ENCODE results near the gene HMGCS1. TPM values are rescaled to one million over a fixed set of nuclear protein-coding genes. Genes with fewer than 3 reads are reported as not detected.

Gene HMGCS1
- total RNA-seq, 1 experiment from 2014 or later, result 211 TPM

GRCh38 chr5:43290726-43291125 is 22.5 kb downstream of the HMGCS1 start:
- no peak overlapping the region for H3K27ac Mint-ChIP-seq (ENCODE audit: unreplicated experiment)
- no peak for DNase-seq
- Histone ChIP-seq H3K9me3 (no peaks in the 10 kb centered on the region), H3K27me3 (replicated peaks; ENCODE audit: control insufficient read depth, insufficient read depth, low read length) (no peaks in the 10 kb centered on the region), H3K36me3 (ENCODE audit: control insufficient read depth, insufficient read depth, low read length) (peaks cover 10% of the 10 kb centered on the region), H3K4me3 (ENCODE audit: low read depth, low read length) (no peak overlapping the region), H3K4me1 (peaks cover 6% of the 10 kb centered on the region)
- H3K9me3 Mint-ChIP-seq (ENCODE audit: unreplicated experiment), result no peaks in the 10 kb centered on the region
- peaks cover 6% of the 10 kb centered on the region for H3K4me1 Mint-ChIP-seq (ENCODE audit: low read depth, unreplicated experiment)
- no peaks in the 10 kb centered on the region for H3K27me3 Mint-ChIP-seq (ENCODE audit: insufficient read depth, unreplicated experiment)
- no peak overlapping the region for H3K4me3 Mint-ChIP-seq (ENCODE audit: unreplicated experiment)
- ChIA-PET CTCF (interaction anchor here (0.6 kb wide), 1 partner anchor 10 kb away, joined by 4 read pairs; no protein-coding TSS in a partner anchor), POLR2A (interaction anchor here (0.5 to 1.1 kb wide), 2 partner anchors 22 to 700 kb away, joined by 3 to 5 read pairs; partner anchors contain the start of gene HMGCS1)
- BruUV-seq (replicated peaks), result no TSS peak
- peaks cover 88% of the 10 kb centered on the region for H3K36me3 Mint-ChIP-seq (ENCODE audit: insufficient read depth, unreplicated experiment)
- intact Hi-C loops (cut with micrococcal nuclease; ENCODE audit: unreplicated experiment), result loop anchor here (5.0 kb wide), 1 partner anchor 63 kb away; no protein-coding TSS in a partner anchor
- TF ChIP-seq CTCF (IDR thresholded peaks at IDR 0.05; ENCODE audit: insufficient read depth in 1 of 2, low read depth in 1 of 2, low read length in 1 of 2, severe bottlenecking in 1 of 2, unreplicated experiment in 1 of 2), result no peak

DNA sequence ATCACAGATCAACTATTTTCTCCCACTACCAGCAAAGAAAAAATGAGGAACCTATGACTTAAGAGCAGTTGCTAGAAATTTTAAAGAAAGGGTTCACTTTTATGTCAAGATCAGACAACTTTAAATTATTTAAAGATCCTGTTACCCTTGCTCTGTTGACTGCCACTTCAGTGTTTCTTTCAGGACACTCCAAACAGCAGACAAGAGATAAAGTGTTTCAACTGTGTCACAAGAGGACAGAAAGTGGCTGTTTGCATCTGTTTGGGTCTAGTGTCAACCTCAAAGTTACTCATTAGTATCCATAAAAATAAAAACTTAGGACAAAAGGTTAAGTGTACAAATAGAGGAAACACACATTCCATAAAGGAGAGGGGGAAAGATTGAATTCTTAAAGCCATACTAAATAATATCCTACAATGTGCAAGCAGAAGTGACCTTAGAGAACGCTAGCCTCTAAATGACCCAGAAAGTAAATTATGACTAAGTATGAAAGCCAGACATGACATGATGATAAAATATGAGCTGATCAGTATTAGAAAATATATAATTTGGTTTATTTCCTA is 24.9 kb downstream of the HMGCS1 start:
- Mint-ChIP-seq H3K4me3 (ENCODE audit: unreplicated experiment) (no peak overlapping the region), H3K9me3 (ENCODE audit: unreplicated experiment) (no peaks in the 10 kb centered on the region), H3K27me3 (ENCODE audit: insufficient read depth, unreplicated experiment) (no peaks in the 10 kb centered on the region), H3K36me3 (ENCODE audit: insufficient read depth, unreplicated experiment) (peaks cover 75% of the 10 kb centered on the region), H3K4me1 (ENCODE audit: low read depth, unreplicated experiment) (peaks cover 6% of the 10 kb centered on the region), H3K27ac (ENCODE audit: unreplicated experiment) (no peak overlapping the region)
- peaks cover 6% of the 10 kb centered on the region for H3K4me1 ChIP-seq
- intact Hi-C loops (cut with micrococcal nuclease; ENCODE audit: unreplicated experiment), result no loop called here
- ChIA-PET POLR2A (no interaction called here), CTCF (no interaction called here)
- TF ChIP-seq CTCF (IDR thresholded peaks at IDR 0.05; ENCODE audit: insufficient read depth in 1 of 2, low read depth in 1 of 2, low read length in 1 of 2, severe bottlenecking in 1 of 2, unreplicated experiment in 1 of 2), result no peak
- H3K4me3 ChIP-seq (ENCODE audit: low read depth, low read length), result no peak overlapping the region
- BruUV-seq (replicated peaks), result no TSS peak
- H3K27me3 ChIP-seq (replicated peaks; ENCODE audit: control insufficient read depth, insufficient read depth, low read length), result no peaks in the 10 kb centered on the region
- peaks cover 3% of the 10 kb centered on the region for H3K36me3 ChIP-seq (ENCODE audit: control insufficient read depth, insufficient read depth, low read length)
- H3K9me3 ChIP-seq, result no peaks in the 10 kb centered on the region
- DNase-seq, result no peak

DNA sequence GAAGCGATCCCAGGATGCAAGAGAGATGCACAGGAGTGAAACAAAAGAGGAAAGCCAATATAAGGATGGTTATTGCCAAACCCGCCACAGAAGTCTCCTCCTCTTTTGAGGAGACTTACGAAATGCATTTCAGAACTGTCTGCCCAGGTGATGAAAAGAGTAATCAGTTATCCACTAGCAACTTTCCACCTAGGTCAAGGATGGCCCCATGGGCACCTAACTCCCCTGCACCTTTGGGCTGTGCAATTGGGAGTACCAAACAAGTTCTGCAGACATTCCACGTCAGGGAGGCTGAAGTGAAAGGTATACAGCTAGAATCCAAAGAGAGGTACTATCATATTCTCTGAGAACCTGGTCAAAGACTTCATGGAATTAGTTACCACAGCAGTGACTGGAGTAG is 25.7 kb downstream of the HMGCS1 start:
- Mint-ChIP-seq H3K27ac (ENCODE audit: unreplicated experiment) (no peak overlapping the region), H3K4me1 (ENCODE audit: low read depth, unreplicated experiment) (peaks cover 6% of the 10 kb centered on the region), H3K4me3 (ENCODE audit: unreplicated experiment) (no peak overlapping the region), H3K36me3 (ENCODE audit: insufficient read depth, unreplicated experiment) (peaks cover 69% of the 10 kb centered on the region), H3K9me3 (ENCODE audit: unreplicated experiment) (no peaks in the 10 kb centered on the region), H3K27me3 (ENCODE audit: insufficient read depth, unreplicated experiment) (no peaks in the 10 kb centered on the region)
- H3K4me3 ChIP-seq (ENCODE audit: low read depth, low read length), result no peak overlapping the region
- peaks cover 6% of the 10 kb centered on the region for H3K4me1 ChIP-seq
- H3K36me3 ChIP-seq (ENCODE audit: control insufficient read depth, insufficient read depth, low read length), result peaks cover 3% of the 10 kb centered on the region
- intact Hi-C loops (cut with micrococcal nuclease; ENCODE audit: unreplicated experiment), result no loop called here
- no peaks in the 10 kb centered on the region for H3K27me3 ChIP-seq (replicated peaks; ENCODE audit: control insufficient read depth, insufficient read depth, low read length)
- no peak for DNase-seq
- no TSS peak for BruUV-seq (replicated peaks)
- POLR2A ChIA-PET, result no interaction called here
- no peak for TF ChIP-seq CTCF (IDR thresholded peaks at IDR 0.05; ENCODE audit: insufficient read depth in 1 of 2, low read depth in 1 of 2, low read length in 1 of 2, severe bottlenecking in 1 of 2, unreplicated experiment in 1 of 2)
- no peaks in the 10 kb centered on the region for H3K9me3 ChIP-seq
- CTCF ChIA-PET, result no interaction called here
